KMS-11 (cell line): ENCODE measurements around the gene ADGRF3.
"Not testable (repeated sequence)": the region's sequence is repeated elsewhere in the genome, so short reads cannot be mapped to it uniquely, and the experiment has no call there.

Source experiments
- H2AFZ ChIP-seq: fragments of 200-600 bp; sonication (generic); 2 replicates; pipeline ENCODE4 v1.6.1; 2016; ENCODE audit warnings: antibody characterized with exemption, mixed run types, low read depth
- H3K27ac ChIP-seq: fragments of 200-600 bp; sonication (generic); 2 replicates; pipeline ENCODE4 v1.6.1; 2016; ENCODE audit warnings: mild to moderate bottlenecking, mixed run types
- H3K27me3 ChIP-seq: fragments of 200-600 bp; sonication (generic); 2 replicates; pipeline ENCODE4 v1.6.1; 2017; ENCODE audit warnings: mild to moderate bottlenecking, low read depth, mixed run types, moderate library complexity; ENCODE audit not compliant: insufficient read depth
- H3K36me3 ChIP-seq: fragments of 200-600 bp; sonication (generic); 2 replicates; pipeline ENCODE4 v1.6.1; 2017; ENCODE audit warnings: mild to moderate bottlenecking, mixed run types; ENCODE audit not compliant: insufficient read depth
- H3K4me1 ChIP-seq: fragments of 200-600 bp; sonication (generic); 2 replicates; pipeline ENCODE4 v1.6.1; 2016; ENCODE audit warnings: mild to moderate bottlenecking, low read depth, mixed run types; ENCODE audit not compliant: poor library complexity, severe bottlenecking
- H3K4me2 ChIP-seq: fragments of 200-600 bp; sonication (generic); 2 replicates; pipeline ENCODE4 v1.7.0; 2016; ENCODE audit warnings: mild to moderate bottlenecking, mixed run types
- H3K4me3 ChIP-seq: fragments of 200-600 bp; sonication (generic); IDR thresholded peaks from 2 replicates; pipeline ENCODE4 v1.6.1; 2017; ENCODE audit warnings: low read depth, low read length, mixed read lengths; ENCODE audit not compliant: insufficient read depth
- H3K79me2 ChIP-seq: fragments of 200-600 bp; sonication (generic); 2 replicates; pipeline ENCODE4 v1.6.1; 2016; ENCODE audit warnings: low read depth, mixed run types; ENCODE audit not compliant: insufficient read depth
- H3K9ac ChIP-seq: fragments of 200-600 bp; sonication (generic); 2 replicates; pipeline ENCODE4 v1.6.1; 2016; ENCODE audit warnings: mild to moderate bottlenecking, mixed run types
- H4K20me1 ChIP-seq: fragments of 200-600 bp; sonication (generic); 2 replicates; pipeline ENCODE4 v1.6.1; 2016; ENCODE audit warnings: mild to moderate bottlenecking, mixed run types; ENCODE audit not compliant: insufficient read depth
- CTCF ChIP-seq: fragments of 200-600 bp; sonication (generic); conservative IDR thresholded peaks from 2 replicates; pipeline ENCODE4 v1.6.1; 2017; ENCODE audit warnings: low read depth, mild to moderate bottlenecking, antibody characterized with exemption, low read length, moderate library complexity, mixed read lengths

Gene ADGRF3

GRCh38 chr2:26336719-26337118, 9.9 kb downstream of the ADGRF3 start:
- no peaks in the 10 kb centered on the region for H3K4me1 ChIP-seq
- no peak overlapping the region for H2AFZ ChIP-seq
- no peaks in the 10 kb centered on the region for H3K36me3 ChIP-seq
- H3K4me2 ChIP-seq, result no peak overlapping the region
- no peak overlapping the region for H3K27ac ChIP-seq
- H3K4me3 ChIP-seq, result no peak overlapping the region
- no peaks in the 10 kb centered on the region for H4K20me1 ChIP-seq
- H3K79me2 ChIP-seq, result no peaks in the 10 kb centered on the region
- H3K27me3 ChIP-seq, result no peaks in the 10 kb centered on the region
- no peak overlapping the region for H3K9ac ChIP-seq
- no peak for TF ChIP-seq CTCF

- H3K36me3 ChIP-seq, result no peaks in the 10 kb centered on the region
- no peak overlapping the region for H3K4me2 ChIP-seq
- peaks cover 8% of the 10 kb centered on the region for H3K4me1 ChIP-seq
- no peak overlapping the region for H3K27ac ChIP-seq
- no peaks in the 10 kb centered on the region for H3K79me2 ChIP-seq
- H3K4me3 ChIP-seq, result no peak overlapping the region
- TF ChIP-seq CTCF, result no peak
- no peaks in the 10 kb centered on the region for H4K20me1 ChIP-seq
- H3K27me3 ChIP-seq, result no peaks in the 10 kb centered on the region
- no peak overlapping the region for H2AFZ ChIP-seq
- H3K9ac ChIP-seq, result no peak overlapping the region
These were observed 11.4 kb downstream of the ADGRF3 start for GRCh38 chr2:26335231-26335630.

- Histone ChIP-seq H3K27ac (no peak overlapping the region), H3K4me3 (no peak overlapping the region), H2AFZ (no peak overlapping the region), H3K4me2 (no peak overlapping the region), H3K4me1 (peaks cover 27% of the 10 kb centered on the region), H3K36me3 (no peaks in the 10 kb centered on the region), H4K20me1 (no peaks in the 10 kb centered on the region), H3K27me3 (no peaks in the 10 kb centered on the region), H3K9ac (no peak overlapping the region), H3K79me2 (no peaks in the 10 kb centered on the region)
- TF ChIP-seq CTCF, result no peak
These were observed 13.3 kb downstream of the ADGRF3 start for GRCh38 chr2:26333293-26333692.

GRCh38 chr2:26331321-26331720, 15.3 kb downstream of the ADGRF3 start:
- not testable (repeated sequence) for H3K27me3 ChIP-seq, H3K36me3 ChIP-seq, H3K4me3 ChIP-seq, H3K79me2 ChIP-seq, H2AFZ ChIP-seq, H3K27ac ChIP-seq, H3K9ac ChIP-seq, H3K4me2 ChIP-seq, H4K20me1 ChIP-seq
- H3K4me1 ChIP-seq, result peaks cover 47% of the 10 kb centered on the region

- Histone ChIP-seq H4K20me1 (no peaks in the 10 kb centered on the region), H3K27ac (no peak overlapping the region), H3K4me3 (no peak overlapping the region), H3K4me2 (no peak overlapping the region), H3K36me3 (no peaks in the 10 kb centered on the region), H3K9ac (no peak overlapping the region), H3K27me3 (no peaks in the 10 kb centered on the region), H2AFZ (no peak overlapping the region), H3K79me2 (no peaks in the 10 kb centered on the region), H3K4me1 (peaks cover 51% of the 10 kb centered on the region)
- no peak for TF ChIP-seq CTCF
These were observed 16.0 kb downstream of the ADGRF3 start for GRCh38 chr2:26330604-26331003.
